Caco-2 (cell line): ENCODE measurements around the gene ZNF525. TPM values are rescaled to one million over a fixed set of nuclear protein-coding genes. Genes with fewer than 3 reads are reported as not detected.

Experiments
- Bru-seq: library from RNA; stranded (reverse); fragments of 400-500 nt; gene quantifications from one replicate; lab custom pipeline; 2021; lab: Mats Ljungman, UMichigan
- BruChase-seq, 2 experiments: library from RNA; stranded (reverse); fragments of 400-500 nt; gene quantifications; one replicate each; lab custom pipeline; 2021; lab: Mats Ljungman, UMichigan
- BruUV-seq: library from RNA; stranded (reverse); fragments of 400-500 nt; replicated peaks from 2 replicates; lab custom pipeline; 2021; lab: Mats Ljungman, UMichigan
- CTCF ChIA-PET: fragments of 300-600 bp; sonication (Branson Sonifier 250); formaldehyde crosslinking; loops from one replicate; lab custom pipeline; 2022; ENCODE audit warnings: antibody characterized with exemption; lab: Charles Lee
- POLR2A ChIA-PET: fragments of 300-600 bp; sonication (Branson Sonifier 250); formaldehyde crosslinking; loops from one replicate; lab custom pipeline; 2022; ENCODE audit warnings: antibody characterized with exemption; lab: Charles Lee
- DNase-seq, 2 experiments: peaks; one replicate each; pipeline versions ENCODE4 v3.0.0 to v3.0.0-alpha.2; 2020 to 2022
- H3K27me3 ChIP-seq: replicated peaks from 2 replicates; pipeline ENCODE4 v1.6.0; 2011; ENCODE audit warnings: low read length; ENCODE audit not compliant: control insufficient read depth, insufficient read depth
- H3K36me3 ChIP-seq: 2 replicates; pipeline ENCODE4 v1.5.1; 2011; ENCODE audit warnings: low read length; ENCODE audit not compliant: control insufficient read depth, insufficient read depth
- H3K4me1 ChIP-seq: fragments of 250-450 bp; sonication (Bioruptor Pico); 2 replicates; pipeline ENCODE4 v1.5.1; 2020; ENCODE audit warnings: mild to moderate bottlenecking
- H3K4me3 ChIP-seq: 2 replicates; pipeline ENCODE4 v1.5.1; 2011; ENCODE audit warnings: low read depth, mild to moderate bottlenecking, control low read depth, low read length
- H3K9me3 ChIP-seq: fragments of 250-450 bp; sonication (Bioruptor Pico); 2 replicates; pipeline ENCODE4 v1.5.1; 2020; ENCODE audit warnings: mild to moderate bottlenecking, moderate library complexity
- H3K27ac Mint-ChIP-seq: one replicate; pipeline ENCODE4 v1.8.0; 2022; ENCODE audit warnings: mixed read lengths; ENCODE audit not compliant: unreplicated experiment
- H3K27me3 Mint-ChIP-seq: one replicate; pipeline ENCODE4 v1.8.0; 2022; ENCODE audit warnings: mixed read lengths; ENCODE audit not compliant: insufficient read depth, unreplicated experiment
- H3K36me3 Mint-ChIP-seq: one replicate; pipeline ENCODE4 v1.8.0; 2022; ENCODE audit warnings: mild to moderate bottlenecking, mixed read lengths; ENCODE audit not compliant: insufficient read depth, unreplicated experiment
- H3K4me1 Mint-ChIP-seq: one replicate; pipeline ENCODE4 v1.8.0; 2022; ENCODE audit warnings: low read depth, mixed read lengths; ENCODE audit not compliant: unreplicated experiment
- H3K4me3 Mint-ChIP-seq: one replicate; pipeline ENCODE4 v1.8.0; 2022; ENCODE audit warnings: mild to moderate bottlenecking, moderate library complexity, mixed read lengths; ENCODE audit not compliant: unreplicated experiment
- H3K9me3 Mint-ChIP-seq: one replicate; pipeline ENCODE4 v1.8.0; 2022; ENCODE audit warnings: mixed read lengths; ENCODE audit not compliant: unreplicated experiment
- intact Hi-C: fragments of 100-400 bp; cut with micrococcal nuclease; formaldehyde crosslinking; loops from one replicate; pipeline ENCODE4 v1.10.0; 2022; ENCODE audit not compliant: unreplicated experiment
- long read RNA-seq: library from polyadenylated mRNA; stranded (forward); transcript quantifications from one replicate; pipeline ENCODE4 v2.0.0, GENCODE V29; 2022
- total RNA-seq: library from RNA; stranded (reverse); gene quantifications from 2 replicates; pipeline ENCODE4 v1.2.3, GENCODE V29; 2022
- TF ChIP-seq, protein P1 (sequence below), 2 experiments: fragments of 200-600 bp in 1 of 2; IDR thresholded peaks; 1 replicate in 1 of 2; 2 replicates in 1 of 2; pipeline versions ENCODE4 v1.5.1 to v1.8.0; 2011 to 2022; ENCODE audit warnings: antibody characterized with exemption in 1 of 2, control low read depth in 1 of 2, inconsistent platforms in 1 of 2, low read depth in 1 of 2, low read length in 1 of 2, mild to moderate bottlenecking in 1 of 2, moderate library complexity in 1 of 2; ENCODE audit not compliant: insufficient read depth in 1 of 2, severe bottlenecking in 1 of 2, unreplicated experiment in 1 of 2

ZNF525 gene
- total RNA-seq (12.7 and 15.0 TPM in 2 replicates), Bru-seq, nascent RNA (percentile 64 among the genes with signal in this experiment), BruChase-seq, experiment 1, labeled RNA remaining after a 2-hour chase (percentile 70 among the genes with signal in this experiment), BruChase-seq, experiment 2, labeled RNA remaining after a 6-hour chase (percentile 60 among the genes with signal in this experiment)
- long read RNA-seq, partial matches to known transcripts: 0 of 3 reads
- long read RNA-seq, other reads (novel, unspliced or antisense): 1 of 3 reads

DNA sequence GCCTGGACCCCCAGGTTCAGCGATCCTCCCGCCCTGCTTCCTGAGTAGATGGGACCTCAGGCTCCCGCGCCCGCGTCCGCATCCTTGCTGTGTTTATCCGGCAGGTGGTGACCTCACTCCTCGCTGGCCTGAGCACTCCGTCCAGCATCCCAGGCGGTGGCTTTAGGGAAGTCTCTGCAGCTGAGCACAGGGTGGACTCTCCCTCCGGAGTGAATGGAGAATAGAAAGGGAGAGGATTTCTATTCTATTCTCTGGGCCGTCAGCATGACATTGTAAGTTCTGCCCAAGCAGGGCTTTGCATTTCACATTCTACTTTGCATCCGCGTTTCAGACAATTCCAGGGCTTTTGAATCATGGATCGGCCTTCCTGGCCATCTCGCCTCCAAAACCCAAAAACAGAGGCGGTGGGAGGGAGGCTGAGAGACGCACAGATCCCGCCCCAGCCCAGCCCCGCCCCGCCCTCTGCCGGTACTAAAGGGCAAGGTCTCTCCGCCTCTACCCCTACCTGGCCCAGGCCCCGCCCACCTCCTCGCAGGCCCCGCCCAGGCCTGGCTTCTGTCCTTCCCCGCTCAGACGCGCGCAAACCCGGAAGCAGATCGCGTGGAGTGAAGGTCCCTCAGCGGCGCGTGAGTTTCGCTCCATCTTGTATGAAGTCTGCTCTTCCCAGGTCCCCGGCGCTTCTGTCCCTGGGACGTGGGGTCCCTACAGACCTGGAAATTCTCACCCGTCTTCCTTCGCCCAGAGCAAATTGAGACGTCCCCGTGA lies at the start of gene ZNF525:
Gene ZNF525, plus strand, starts transcription at position 572 of the 765 bp plus-strand sequence. CDS start 6,577 bp downstream, outside the sequence.
- Mint-ChIP-seq H3K27ac (peak within 1 kb of the TSS; percentile 94), H3K9me3 (peaks cover 33% of the 10 kb centered on the region), H3K36me3 (peaks cover 12% of the 10 kb centered on the region), H3K4me3 (peak within 1 kb of the TSS; percentile 71), H3K27me3 (no peaks in the 10 kb centered on the region), H3K4me1 (peaks cover 7% of the 10 kb centered on the region)
- intact Hi-C loops: no loop called here
- ChIA-PET POLR2A (no interaction called here), CTCF (no interaction called here)
- Histone ChIP-seq H3K36me3 (no peaks in the 10 kb centered on the region), H3K9me3 (peaks cover 2% of the 10 kb centered on the region; the same call in 1 of the 2 replicates), H3K4me1 (no peaks in the 10 kb centered on the region), H3K4me3 (peak within 1 kb of the TSS; percentile 78), H3K27me3 (no peaks in the 10 kb centered on the region)
- TF ChIP-seq, protein P1, sequence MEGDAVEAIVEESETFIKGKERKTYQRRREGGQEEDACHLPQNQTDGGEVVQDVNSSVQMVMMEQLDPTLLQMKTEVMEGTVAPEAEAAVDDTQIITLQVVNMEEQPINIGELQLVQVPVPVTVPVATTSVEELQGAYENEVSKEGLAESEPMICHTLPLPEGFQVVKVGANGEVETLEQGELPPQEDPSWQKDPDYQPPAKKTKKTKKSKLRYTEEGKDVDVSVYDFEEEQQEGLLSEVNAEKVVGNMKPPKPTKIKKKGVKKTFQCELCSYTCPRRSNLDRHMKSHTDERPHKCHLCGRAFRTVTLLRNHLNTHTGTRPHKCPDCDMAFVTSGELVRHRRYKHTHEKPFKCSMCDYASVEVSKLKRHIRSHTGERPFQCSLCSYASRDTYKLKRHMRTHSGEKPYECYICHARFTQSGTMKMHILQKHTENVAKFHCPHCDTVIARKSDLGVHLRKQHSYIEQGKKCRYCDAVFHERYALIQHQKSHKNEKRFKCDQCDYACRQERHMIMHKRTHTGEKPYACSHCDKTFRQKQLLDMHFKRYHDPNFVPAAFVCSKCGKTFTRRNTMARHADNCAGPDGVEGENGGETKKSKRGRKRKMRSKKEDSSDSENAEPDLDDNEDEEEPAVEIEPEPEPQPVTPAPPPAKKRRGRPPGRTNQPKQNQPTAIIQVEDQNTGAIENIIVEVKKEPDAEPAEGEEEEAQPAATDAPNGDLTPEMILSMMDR (IDR thresholded peaks at IDR 0.05; ENCODE audit: insufficient read depth in 1 of 2, low read depth in 1 of 2, low read length in 1 of 2, severe bottlenecking in 1 of 2, unreplicated experiment in 1 of 2): peak in 1 of 2 experiments; percentile 28
- DNase-seq: peak; percentile 87 to 90
- BruUV-seq: no TSS peak

DNA sequence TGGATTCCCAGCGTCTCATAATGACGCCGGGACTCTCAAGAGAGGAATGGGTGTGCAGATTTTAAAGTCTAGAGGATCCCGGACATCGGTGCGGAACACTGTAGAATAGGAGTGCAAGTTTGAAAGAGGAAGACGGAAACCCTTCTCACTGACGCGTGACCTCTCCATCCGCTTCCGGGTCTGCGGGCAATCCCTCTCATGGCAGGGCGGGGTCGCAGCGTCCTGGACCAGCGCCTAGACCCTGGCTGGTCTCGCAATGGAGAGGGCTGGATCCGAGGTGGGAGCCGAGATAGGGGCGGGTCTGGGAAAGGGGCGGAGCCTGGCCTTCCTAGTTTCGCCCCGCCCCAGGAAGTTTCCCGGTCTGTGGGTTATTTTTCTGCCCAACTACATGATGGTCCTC lies 36.5 kb upstream of the ZNF525 start:
- H3K27ac Mint-ChIP-seq: no peak overlapping the region
- no TSS peak for BruUV-seq
- peaks cover 1% of the 10 kb centered on the region for H3K4me1 Mint-ChIP-seq
- ChIA-PET CTCF (no interaction called here), POLR2A (no interaction called here)
- no peak for DNase-seq
- Histone ChIP-seq H3K4me1 (0 out of 2 replicates have a peak, but pooled peaks cover 3% of the 10 kb centered on the region), H3K9me3 (peaks cover 22% of the 10 kb centered on the region), H3K4me3 (no peak overlapping the region), H3K36me3 (no peaks in the 10 kb centered on the region), H3K27me3 (no peaks in the 10 kb centered on the region)
- peaks cover 9% of the 10 kb centered on the region for H3K36me3 Mint-ChIP-seq
- TF ChIP-seq, protein P1 (IDR thresholded peaks at IDR 0.05; ENCODE audit: insufficient read depth in 1 of 2, low read depth in 1 of 2, low read length in 1 of 2, severe bottlenecking in 1 of 2, unreplicated experiment in 1 of 2): no peak
- H3K27me3 Mint-ChIP-seq: no peaks in the 10 kb centered on the region
- intact Hi-C loops: no loop called here
- peaks cover 57% of the 10 kb centered on the region for H3K9me3 Mint-ChIP-seq
- no peak overlapping the region for H3K4me3 Mint-ChIP-seq

DNA sequence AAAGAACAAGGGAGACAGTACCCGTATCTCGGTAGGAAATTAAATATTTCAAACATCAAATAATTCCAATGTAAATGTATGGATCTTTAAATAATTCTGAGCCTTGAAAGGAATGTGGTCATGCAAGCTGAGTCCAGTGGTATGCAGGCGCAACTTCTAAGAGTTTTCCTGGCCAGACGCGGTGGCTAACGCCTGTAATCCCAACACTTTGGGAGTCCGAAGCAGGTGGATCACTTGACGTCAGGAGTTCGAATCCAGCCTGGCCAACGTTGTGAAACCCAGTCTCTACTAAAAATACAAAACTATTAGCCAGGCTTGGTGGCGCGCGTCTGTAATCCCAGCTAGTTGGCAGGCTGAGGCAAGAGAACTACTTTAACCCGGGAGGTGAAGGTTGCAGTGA lies 33.0 kb upstream of the ZNF525 start:
- peak overlapping the region; percentile 82 for H3K4me3 Mint-ChIP-seq
- POLR2A ChIA-PET: no interaction called here
- BruUV-seq: no TSS peak

More for the DNA sequence above, 33.0 kb upstream of the ZNF525 start:
- Mint-ChIP-seq H3K27ac (peak overlapping the region; percentile 60), H3K4me1 (peaks cover 8% of the 10 kb centered on the region), H3K36me3 (peaks cover 15% of the 10 kb centered on the region), H3K27me3 (no peaks in the 10 kb centered on the region), H3K9me3 (peaks cover 41% of the 10 kb centered on the region)
- TF ChIP-seq, protein P1 (IDR thresholded peaks at IDR 0.05; ENCODE audit: insufficient read depth in 1 of 2, low read depth in 1 of 2, low read length in 1 of 2, severe bottlenecking in 1 of 2, unreplicated experiment in 1 of 2): no peak
- intact Hi-C loops: loop anchor here (2.0 kb wide), 2 partner anchors 62 to 98 kb away; partner anchors contain the start of genes ZNF761 and ZNF765
- H3K4me1 ChIP-seq: 0 out of 2 replicates have a peak, but pooled peaks cover 3% of the 10 kb centered on the region
- DNase-seq: no peak
- no peaks in the 10 kb centered on the region; the same call in 1 of the 2 replicates for H3K36me3 ChIP-seq
- no peaks in the 10 kb centered on the region for H3K27me3 ChIP-seq
- CTCF ChIA-PET: no interaction called here
- H3K4me3 ChIP-seq: peak overlapping the region; percentile 51
- peaks cover 10% of the 10 kb centered on the region for H3K9me3 ChIP-seq
